Endothelial cell (in vitro differentiated cells): ENCODE data around the gene GDF7. TPM values are rescaled to one million over a fixed set of nuclear protein-coding genes. Genes with fewer than 3 reads are reported as not detected.

ENCODE experiments used
- DNase-seq: peaks from one replicate; pipeline ENCODE4 v3.0.0; 2021; ENCODE audit warnings: low spot score
- H3K27ac Mint-ChIP-seq: one replicate; pipeline ENCODE4 v1.8.0; 2021; ENCODE audit warnings: mixed read lengths, inconsistent platforms; ENCODE audit not compliant: unreplicated experiment
- H3K27me3 Mint-ChIP-seq: one replicate; pipeline ENCODE4 v1.8.0; 2021; ENCODE audit warnings: mild to moderate bottlenecking, moderate library complexity, mixed read lengths, inconsistent platforms; ENCODE audit not compliant: unreplicated experiment
- H3K36me3 Mint-ChIP-seq: one replicate; pipeline ENCODE4 v1.8.0; 2021; ENCODE audit warnings: mild to moderate bottlenecking, low read depth, mixed read lengths, inconsistent platforms; ENCODE audit not compliant: unreplicated experiment
- H3K4me1 Mint-ChIP-seq: one replicate; pipeline ENCODE4 v1.8.0; 2021; ENCODE audit warnings: mild to moderate bottlenecking, mixed read lengths, inconsistent platforms; ENCODE audit not compliant: unreplicated experiment
- H3K4me3 Mint-ChIP-seq: one replicate; pipeline ENCODE4 v1.8.0; 2021; ENCODE audit warnings: mild to moderate bottlenecking, mixed read lengths, inconsistent platforms; ENCODE audit not compliant: unreplicated experiment
- H3K9me3 Mint-ChIP-seq: one replicate; pipeline ENCODE4 v1.8.0; 2021; ENCODE audit warnings: mixed read lengths, inconsistent platforms; ENCODE audit not compliant: unreplicated experiment
- CTCF ChIP-seq: fragments of 200-600 bp; sonication (generic); IDR thresholded peaks from one replicate; pipeline ENCODE4 v1.5.0; 2021; ENCODE audit warnings: antibody characterized with exemption; ENCODE audit not compliant: unreplicated experiment
- total RNA-seq: library from RNA; stranded (reverse); fragmentation: NEBNext Ultra II Directional; extraction: Animal tissue kit (Norgen Biotek cat#: 25700); gene quantifications from one replicate; pipeline ENCODE4 v1.2.1, GENCODE V29; 2021; ENCODE audit not compliant: unreplicated experiment

Gene GDF7
- total RNA-seq, 1 donor from 2014 or later = 11.2 TPM

GRCh38 chr2:20643826-20644225 is 23.1 kb upstream of the GDF7 start:
- Mint-ChIP-seq H3K27me3 (peaks cover 15% of the 10 kb centered on the region), H3K4me1 (peaks cover 4% of the 10 kb centered on the region), H3K27ac (no peak overlapping the region), H3K4me3 (peak overlapping the region; percentile 14), H3K9me3 (no peaks in the 10 kb centered on the region), H3K36me3 (peaks cover 47% of the 10 kb centered on the region)
- TF ChIP-seq CTCF = no peak
- no peak for DNase-seq

GRCh38 chr2:20645301-20645701 is 21.6 kb upstream of the GDF7 start:
- Mint-ChIP-seq H3K27me3 (peaks cover 16% of the 10 kb centered on the region), H3K27ac (no peak overlapping the region), H3K36me3 (peaks cover 43% of the 10 kb centered on the region), H3K4me1 (peaks cover 11% of the 10 kb centered on the region), H3K4me3 (no peak overlapping the region), H3K9me3 (no peaks in the 10 kb centered on the region)
- DNase-seq = no peak
- no peak for TF ChIP-seq CTCF

GRCh38 chr2:20645761-20646160 is 21.2 kb upstream of the GDF7 start:
- Mint-ChIP-seq H3K9me3 (no peaks in the 10 kb centered on the region), H3K36me3 (peaks cover 43% of the 10 kb centered on the region), H3K27ac (no peak overlapping the region), H3K4me3 (no peak overlapping the region), H3K4me1 (peaks cover 13% of the 10 kb centered on the region), H3K27me3 (peaks cover 13% of the 10 kb centered on the region)
- DNase-seq = no peak
- TF ChIP-seq CTCF = no peak

GRCh38 chr2:20646446-20646845 is 20.5 kb upstream of the GDF7 start:
- Mint-ChIP-seq H3K27me3 (peaks cover 15% of the 10 kb centered on the region), H3K36me3 (peaks cover 40% of the 10 kb centered on the region), H3K27ac (no peak overlapping the region), H3K4me3 (no peak overlapping the region), H3K4me1 (peaks cover 16% of the 10 kb centered on the region), H3K9me3 (no peaks in the 10 kb centered on the region)
- DNase-seq = no peak
- TF ChIP-seq CTCF = no peak

GRCh38 chr2:20647211-20647610 is 19.7 kb upstream of the GDF7 start:
- Mint-ChIP-seq H3K27me3 (peaks cover 21% of the 10 kb centered on the region), H3K4me1 (peaks cover 20% of the 10 kb centered on the region), H3K9me3 (no peaks in the 10 kb centered on the region), H3K27ac (no peak overlapping the region), H3K36me3 (peaks cover 37% of the 10 kb centered on the region), H3K4me3 (no peak overlapping the region)
- no peak for TF ChIP-seq CTCF
- DNase-seq = no peak
